Astrocyte of the cerebellum (primary cell): ENCODE results near the gene TBC1D22A.

Source experiments
- DNase-seq: peaks from one replicate; pipeline ENCODE4 v3.0.0-alpha.2; 2011; ENCODE audit warnings: low read depth
- H3K4me3 ChIP-seq: 2 replicates; pipeline ENCODE4 v1.5.1; 2011; ENCODE audit warnings: mild to moderate bottlenecking, low read depth, low read length, moderate library complexity
- CTCF ChIP-seq: IDR thresholded peaks from 2 replicates; pipeline ENCODE4 v1.5.1; 2012; ENCODE audit warnings: low read length, low read depth, moderate library complexity, mild to moderate bottlenecking; ENCODE audit errors: missing control alignments
- in situ Hi-C: cut with HindIII; loops from 2 replicates; pipeline ENCODE4 v1.10.0; 2017; ENCODE audit warnings: low sequenced_read_pairs

Gene TBC1D22A

DNA sequence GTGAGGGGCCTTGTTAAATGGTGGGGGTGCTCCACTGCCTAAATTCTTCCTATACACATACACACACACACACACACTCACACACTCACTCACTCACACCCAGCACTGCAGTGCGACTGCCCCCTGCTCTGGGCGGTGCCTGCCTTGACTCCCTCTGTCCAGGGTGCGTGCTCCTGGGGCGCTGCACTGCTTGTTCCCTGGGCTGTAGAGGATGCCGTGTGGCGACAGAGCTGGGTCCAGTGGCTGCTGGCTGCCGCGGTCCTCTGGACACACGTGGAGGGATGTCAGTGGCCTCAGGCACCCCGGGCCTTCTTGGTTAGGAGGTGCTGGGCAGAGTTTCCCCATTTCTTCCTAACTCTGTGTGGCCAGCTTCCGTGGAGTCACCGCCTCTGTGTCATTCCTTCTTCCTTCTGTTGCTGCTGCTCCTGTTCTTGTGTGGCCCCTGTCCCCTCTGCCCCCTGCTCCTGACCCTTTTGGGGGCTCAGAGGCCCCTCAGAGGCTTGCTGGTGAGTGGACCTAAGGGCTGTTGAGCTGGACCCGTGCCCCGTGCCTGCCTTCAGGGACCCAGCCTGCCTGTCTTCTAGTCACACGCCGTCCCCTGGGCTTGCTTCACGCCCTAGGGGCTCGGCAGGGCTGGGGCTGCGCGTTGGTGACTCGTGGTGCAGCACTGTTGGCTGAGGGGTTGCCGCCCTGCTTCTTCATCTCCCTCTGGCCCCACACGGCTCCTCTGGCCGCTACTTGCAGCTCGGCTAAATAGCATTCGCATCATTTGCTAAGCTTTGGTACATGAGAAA, 147.0 kb downstream of the TBC1D22A start:
- no peak overlapping the region for H3K4me3 ChIP-seq
- TF ChIP-seq CTCF = no peak
- in situ Hi-C loops = no loop called here
- DNase-seq = no peak

- no peak for TF ChIP-seq CTCF
- no peak overlapping the region for H3K4me3 ChIP-seq
- DNase-seq = no peak
- in situ Hi-C loops = no loop called here
Observed at GRCh38 chr22:46910624-46911023, 148.2 kb downstream of the TBC1D22A start.

DNA sequence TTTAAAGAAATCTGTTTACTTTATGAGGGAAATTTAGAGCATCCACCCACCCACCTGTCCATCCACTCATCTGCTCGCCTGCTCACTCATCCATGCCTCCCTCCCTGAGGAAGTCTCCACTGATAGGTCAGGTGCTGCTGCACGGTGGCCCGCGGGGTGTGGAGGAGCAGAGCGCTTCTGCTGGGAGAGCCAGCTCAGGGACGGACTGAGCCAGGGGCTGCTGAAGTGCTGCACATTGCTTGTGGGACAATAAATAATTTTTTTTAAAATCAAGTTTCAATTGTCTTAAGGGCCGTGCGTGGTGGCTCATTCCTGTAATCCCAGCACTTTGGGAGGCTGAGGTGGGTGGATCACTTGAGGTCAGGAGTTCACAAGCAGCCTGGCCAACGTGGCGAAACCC, 148.9 kb downstream of the TBC1D22A start:
- DNase-seq = no peak
- TF ChIP-seq CTCF = no peak
- in situ Hi-C loops = no loop called here
- no peak overlapping the region for H3K4me3 ChIP-seq

GRCh38 chr22:46913351-46913750, 150.9 kb downstream of the TBC1D22A start:
- no peak for DNase-seq
- TF ChIP-seq CTCF = no peak
- H3K4me3 ChIP-seq = no peak overlapping the region
- in situ Hi-C loops = no loop called here

GRCh38 chr22:46914481-46914880, 152.0 kb downstream of the TBC1D22A start:
- no peak for DNase-seq
- no peak overlapping the region for H3K4me3 ChIP-seq
- in situ Hi-C loops = no loop called here
- TF ChIP-seq CTCF = no peak

DNA sequence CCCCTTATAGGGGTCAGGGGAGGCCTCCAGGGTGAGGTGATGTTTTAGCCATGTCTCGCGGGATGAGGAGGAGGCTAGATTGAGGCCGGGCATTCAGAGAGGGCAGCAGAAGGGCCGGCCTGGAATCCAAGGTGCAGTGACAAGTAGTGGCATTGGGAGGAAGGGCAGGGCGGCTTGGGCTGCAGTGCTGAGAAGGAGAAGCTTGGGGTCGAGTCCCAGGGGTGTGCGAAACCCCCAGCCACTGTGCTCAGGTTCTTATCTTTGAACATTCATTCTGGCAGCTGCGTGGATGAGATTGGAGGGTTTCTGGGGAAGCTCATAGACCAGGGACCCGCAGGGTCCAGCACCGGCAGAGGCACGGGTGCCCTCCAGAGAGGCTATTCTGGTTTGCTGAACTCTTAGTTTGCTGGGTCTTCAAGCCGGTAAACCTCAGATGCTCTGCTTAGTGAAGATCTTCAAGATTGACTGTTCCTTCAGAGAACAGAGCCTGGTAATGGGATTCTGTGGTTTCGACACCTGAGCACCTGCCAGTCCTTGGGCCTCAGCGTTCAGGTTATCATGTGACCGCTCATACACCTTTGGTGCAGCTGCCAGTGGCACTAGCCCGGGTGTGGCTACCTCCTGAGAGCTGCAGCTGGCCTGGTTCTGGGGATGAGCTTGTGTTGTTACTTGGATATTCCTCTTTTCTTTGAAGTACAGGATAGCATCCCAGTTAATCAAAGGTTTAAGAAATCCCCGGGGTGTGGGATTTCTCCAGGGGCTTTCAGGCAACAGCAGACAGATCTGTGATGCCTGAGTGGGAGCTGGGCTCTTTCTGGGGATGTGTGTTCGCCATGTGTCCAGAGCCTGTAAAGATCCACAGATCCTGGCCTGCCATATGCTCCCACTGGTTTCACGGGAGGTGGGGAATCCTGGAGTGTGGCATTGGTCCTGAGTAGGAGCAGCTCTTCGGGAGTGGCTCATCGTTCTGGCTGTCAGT, 152.8 kb downstream of the TBC1D22A start:
- DNase-seq = no peak
- in situ Hi-C loops = no loop called here
- TF ChIP-seq CTCF = no peak
- H3K4me3 ChIP-seq = no peak overlapping the region
